ENCODE data around the gene ALDH3A1. TPM values are rescaled to one million over a fixed set of nuclear protein-coding genes. Genes with fewer than 3 reads are reported as not detected.
"Not testable (repeated sequence)": the region's sequence is repeated elsewhere in the genome, so short reads cannot be mapped to it uniquely, and the experiment has no call there.

ALDH3A1 gene
- total RNA-seq, 2 donors from 2014 or later = 0.21 to 0.32 TPM

GRCh38 chr17:19763991-19764390 is 15.9 kb upstream of the ALDH3A1 start:
- ATAC-seq, DNase-seq: not testable (repeated sequence)
- intact Hi-C loops (cut with DNase I) = loop anchor here (5.0 to 10.0 kb wide), 4 partner anchors 119 to 402 kb away; partner anchors contain the start of genes B9D1 (in 2 of the 2) and ALDH3A2 (in 1 of the 2)

- ATAC-seq (no peak), DNase-seq (no peak)
- intact Hi-C loops (cut with DNase I) = loop anchor here (5.0 to 10.0 kb wide), 4 partner anchors 119 to 401 kb away; partner anchors contain the start of genes B9D1 (in 2 of the 2) and ALDH3A2 (in 1 of the 2)
These were observed 15.3 kb upstream of the ALDH3A1 start for GRCh38 chr17:19763416-19763815.

GRCh38 chr17:19762515-19762961 is 14.4 kb upstream of the ALDH3A1 start:
- DNase-seq = peak; percentile 84
- intact Hi-C loops (cut with DNase I) = loop anchor here (5.0 to 10.0 kb wide), 4 partner anchors 118 to 400 kb away; partner anchors contain the start of genes B9D1 (in 2 of the 2) and ALDH3A2 (in 1 of the 2)
- peak; percentile 61 to 77 for ATAC-seq

DNA sequence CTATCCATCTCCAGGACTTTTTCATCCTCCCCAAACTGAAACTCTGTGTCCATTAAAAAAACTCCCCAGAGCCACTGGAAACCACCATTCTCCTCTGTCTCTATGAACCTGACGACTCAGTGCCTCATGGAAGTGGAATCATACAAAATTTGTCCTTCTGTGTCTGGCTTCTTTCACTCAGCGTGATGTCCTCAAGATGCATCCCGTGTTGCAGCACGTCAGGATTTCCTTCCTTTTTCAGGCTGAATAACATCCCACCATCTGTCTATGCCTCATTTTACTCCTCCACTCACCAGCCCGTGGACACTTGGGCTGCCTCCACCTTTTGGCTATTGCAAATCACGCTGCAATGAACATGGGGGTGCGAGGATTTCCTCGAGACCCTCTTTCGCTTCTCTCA is 12.6 kb upstream of the ALDH3A1 start:
- DNase-seq = no peak
- intact Hi-C loops (cut with DNase I) = loop anchor here (5.0 to 10.0 kb wide), 4 partner anchors 116 to 398 kb away; partner anchors contain the start of genes B9D1 (in 2 of the 2) and ALDH3A2 (in 1 of the 2)
- no peak for ATAC-seq

DNA sequence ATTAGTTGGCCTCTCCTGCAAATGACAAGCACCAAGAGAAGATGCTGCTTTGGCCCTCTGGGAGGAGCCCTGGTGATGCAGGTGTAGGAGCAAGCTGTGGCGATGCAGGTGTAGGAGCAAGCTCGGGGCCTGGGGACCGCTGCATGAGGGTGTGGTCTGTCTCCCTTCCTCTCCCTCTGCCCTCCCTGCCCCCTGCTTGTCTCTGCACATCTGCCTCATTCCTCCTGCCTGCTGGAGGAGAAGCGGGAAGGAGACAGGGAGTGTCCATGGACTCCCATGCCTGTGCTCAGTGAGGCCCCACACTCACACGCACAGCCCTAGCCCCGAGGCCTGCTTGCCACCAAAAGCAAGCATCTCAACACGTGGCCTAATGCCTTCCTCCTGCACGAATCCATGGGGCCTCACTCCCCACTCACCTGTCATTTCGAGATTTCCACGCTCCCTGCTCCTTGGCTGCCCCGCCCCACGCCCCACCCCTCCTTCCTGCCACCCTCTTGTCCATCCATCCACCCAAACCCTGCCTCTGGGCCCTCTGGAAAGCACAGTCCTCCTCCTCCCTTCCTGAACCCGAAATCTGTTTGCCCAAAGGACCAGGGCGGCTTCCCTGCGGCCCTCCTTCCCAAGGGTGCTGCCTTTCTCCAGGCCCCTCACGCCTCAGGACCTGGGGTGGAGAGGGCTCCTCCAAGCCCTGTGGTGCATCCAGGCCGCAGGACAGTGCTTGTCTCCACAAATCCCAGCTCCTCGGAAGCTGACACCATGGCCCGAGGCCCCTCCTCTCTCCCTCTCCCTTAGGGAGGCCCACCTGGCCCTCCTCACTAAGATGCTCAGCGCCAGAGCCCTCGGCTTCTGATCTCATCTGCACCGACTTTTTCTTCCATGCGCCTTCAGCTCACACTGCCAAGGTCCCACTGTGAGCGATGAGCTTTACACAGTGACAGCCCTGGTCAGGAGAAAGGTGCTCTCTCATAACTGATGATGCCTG is 11.8 kb upstream of the ALDH3A1 start:
- ATAC-seq (no peak), DNase-seq (no peak)
- intact Hi-C loops (cut with DNase I) = loop anchor here (5.0 to 10.0 kb wide), 4 partner anchors 115 to 398 kb away; partner anchors contain the start of genes B9D1 (in 2 of the 2) and ALDH3A2 (in 1 of the 2)

- ATAC-seq (no peak), DNase-seq (no peak)
- intact Hi-C loops (cut with DNase I) = no loop called here
These were observed 9.6 kb upstream of the ALDH3A1 start for GRCh38 chr17:19757536-19758180.

DNA sequence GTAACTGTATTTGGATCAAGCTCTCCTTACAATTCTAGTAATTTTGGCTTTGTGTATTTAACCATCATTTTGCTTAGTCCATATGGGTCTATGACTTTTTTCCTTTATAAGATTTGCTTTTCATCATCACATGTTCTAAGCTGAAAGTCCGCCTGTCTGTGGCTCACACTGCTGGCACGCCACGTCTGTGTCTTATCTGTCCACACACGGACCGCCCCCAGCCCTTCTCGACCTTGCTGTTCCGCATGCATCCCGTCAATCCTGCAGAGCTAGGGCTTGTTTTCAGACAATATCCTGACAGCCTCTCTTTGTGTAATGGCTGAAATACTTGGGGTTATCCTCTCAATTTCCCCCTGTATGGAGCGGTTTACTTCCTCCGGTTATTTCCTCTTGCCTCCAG is 8.4 kb upstream of the ALDH3A1 start:
- intact Hi-C loops (cut with DNase I) = no loop called here
- peak; percentile 47 for DNase-seq
- ATAC-seq = peak in 1 of 2 donors; percentile 47

- intact Hi-C loops (cut with DNase I) = no loop called here
- DNase-seq = no peak
- no peak for ATAC-seq
These were observed 7.9 kb upstream of the ALDH3A1 start for GRCh38 chr17:19755821-19756510.

- intact Hi-C loops (cut with DNase I) = no loop called here
- no peak for ATAC-seq
These were observed 7.3 kb upstream of the ALDH3A1 start for GRCh38 chr17:19755392-19755791.

DNA sequence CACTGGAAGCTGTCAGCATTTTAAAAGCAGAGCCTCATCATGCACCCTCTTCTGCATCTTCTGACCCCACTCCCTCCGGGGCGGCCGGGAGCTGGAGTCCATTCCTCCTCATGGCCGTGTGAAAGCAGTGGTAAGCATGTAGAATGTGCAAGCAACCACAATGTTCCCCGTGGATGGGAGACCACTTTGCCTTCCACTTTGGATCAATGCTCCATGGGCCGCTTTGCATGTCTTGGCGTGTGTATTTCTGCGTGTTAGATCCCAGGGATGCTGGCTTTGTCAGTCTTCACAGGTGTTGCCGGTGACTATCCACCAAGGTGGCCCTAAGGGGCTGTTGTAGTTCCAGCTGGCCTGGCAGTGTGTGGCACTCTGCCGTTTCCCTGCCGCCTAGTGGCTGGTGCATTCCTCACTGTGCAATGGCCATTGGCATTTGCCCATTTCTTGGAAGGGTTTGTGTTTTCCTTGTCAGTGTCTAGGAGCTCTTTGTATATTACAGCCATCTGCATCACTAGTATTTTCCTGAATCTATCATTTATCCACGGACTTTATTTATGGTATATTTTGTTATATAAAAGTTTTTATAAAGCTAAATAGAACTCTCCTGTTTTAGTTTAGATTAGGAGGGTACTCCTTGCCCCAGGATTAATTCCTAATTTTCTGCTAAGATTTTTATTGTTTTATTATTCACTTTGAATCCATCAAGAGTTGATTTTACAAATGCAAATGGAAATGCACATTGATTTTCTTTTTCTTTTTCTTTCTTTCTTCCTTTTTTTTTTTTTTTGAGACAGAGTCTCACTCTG is 5.8 kb upstream of the ALDH3A1 start:
- peak; percentile 30 to 46 for ATAC-seq
- DNase-seq = no peak
- intact Hi-C loops (cut with DNase I) = no loop called here

More at GRCh38 chr17:19755392-19755791, 7.3 kb upstream of the ALDH3A1 start:
- DNase-seq = no peak

DNA sequence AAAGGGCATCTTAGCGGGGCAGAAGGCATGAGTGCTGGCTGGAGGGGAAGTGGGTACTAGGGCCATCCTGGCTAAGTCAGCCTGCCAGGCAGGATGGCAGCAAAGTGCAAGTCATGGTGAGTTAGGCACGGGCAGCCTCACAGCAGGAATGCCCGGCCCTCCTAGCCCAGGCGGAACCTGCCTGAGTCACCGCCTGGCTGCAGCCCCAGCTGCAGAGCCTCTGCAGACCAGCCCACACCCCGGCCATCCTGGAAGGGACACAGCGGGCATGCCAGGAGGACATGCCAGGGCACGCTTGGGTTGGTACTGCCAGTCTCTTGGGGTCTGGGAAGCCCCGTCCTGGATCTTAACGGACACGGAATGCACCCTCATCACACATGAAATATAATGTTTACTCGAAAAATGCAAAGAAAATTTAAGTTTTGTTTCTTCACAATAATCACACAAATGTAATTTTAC is 5.0 kb upstream of the ALDH3A1 start:
- ATAC-seq (peak; percentile 88 to 93), DNase-seq (peak; percentile 55)
- intact Hi-C loops (cut with DNase I) = no loop called here

DNA sequence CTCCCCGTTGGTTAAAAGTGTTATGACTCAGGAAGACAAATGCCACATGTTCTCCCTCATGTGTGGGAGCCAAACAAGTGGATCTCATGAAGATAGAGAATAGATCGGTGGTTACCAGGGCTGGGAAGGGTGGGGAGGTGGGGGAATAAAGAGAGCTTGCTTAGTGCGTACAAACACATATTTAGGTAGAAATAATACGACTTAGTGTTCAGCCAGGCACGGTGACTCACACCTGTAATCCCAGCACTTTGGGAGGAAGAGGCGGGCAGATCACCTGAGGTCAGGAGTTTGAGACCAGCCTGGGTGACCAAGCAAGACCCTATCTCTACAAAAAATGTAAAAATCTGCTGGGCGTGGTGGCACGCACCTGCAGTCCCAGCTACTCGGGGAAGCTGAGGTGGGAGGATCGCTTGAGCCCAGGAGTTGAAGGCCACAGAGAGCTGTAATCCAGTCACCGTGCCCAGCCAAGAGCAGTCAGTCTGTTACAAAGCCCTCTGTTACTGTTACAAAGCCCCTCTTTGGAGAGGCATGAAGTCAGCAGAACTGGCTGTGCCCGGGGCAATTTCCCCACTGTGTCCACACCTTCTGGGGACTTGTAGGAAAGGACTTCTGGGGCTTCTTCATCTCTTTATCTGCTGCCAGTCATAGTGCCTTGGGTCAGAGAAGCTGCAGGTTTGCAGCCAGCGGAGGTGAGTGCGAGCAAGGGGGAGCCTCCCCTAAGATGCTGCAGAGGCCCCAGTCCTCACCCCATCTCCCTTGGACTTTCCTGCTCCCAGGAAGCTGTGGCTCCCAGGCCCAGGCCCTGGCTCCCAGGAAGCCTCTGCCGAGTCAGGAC is 4.3 kb upstream of the ALDH3A1 start:
- intact Hi-C loops (cut with DNase I) = no loop called here
- no peak for ATAC-seq
- no peak for DNase-seq

GRCh38 chr17:19750835-19751234 is 2.7 kb upstream of the ALDH3A1 start:
- ATAC-seq = no peak
- no peak for DNase-seq
- intact Hi-C loops (cut with DNase I) = no loop called here

DNA sequence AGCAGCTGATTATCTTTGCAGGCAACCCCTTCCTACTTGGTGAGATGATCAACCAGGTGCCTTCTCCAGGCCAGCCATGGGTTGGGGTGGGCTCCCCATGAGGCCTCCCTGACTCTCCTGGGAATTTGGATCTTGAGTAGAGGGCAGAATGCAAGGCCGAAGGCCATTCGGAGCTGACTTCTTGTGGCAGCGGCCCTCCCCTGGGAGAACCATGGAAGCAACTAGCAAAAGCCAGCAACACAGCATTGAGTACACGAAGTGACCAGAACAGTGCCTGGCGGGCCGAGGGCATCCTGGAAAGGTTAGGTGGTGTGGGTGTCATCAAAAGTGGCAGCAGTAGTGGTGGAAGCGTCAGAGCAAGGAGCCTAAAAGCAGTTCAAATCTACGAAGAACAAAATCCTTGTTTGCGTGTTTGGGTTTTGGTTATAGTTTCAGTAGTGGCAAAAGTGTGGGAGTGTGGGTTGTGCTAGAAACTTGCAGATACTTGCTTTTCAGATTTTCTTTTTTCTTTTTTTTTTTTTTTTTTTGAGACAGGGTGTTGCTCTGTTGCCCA is 2.0 kb upstream of the ALDH3A1 start:
- intact Hi-C loops (cut with DNase I) = no loop called here
- DNase-seq = no peak
- ATAC-seq = no peak

DNA sequence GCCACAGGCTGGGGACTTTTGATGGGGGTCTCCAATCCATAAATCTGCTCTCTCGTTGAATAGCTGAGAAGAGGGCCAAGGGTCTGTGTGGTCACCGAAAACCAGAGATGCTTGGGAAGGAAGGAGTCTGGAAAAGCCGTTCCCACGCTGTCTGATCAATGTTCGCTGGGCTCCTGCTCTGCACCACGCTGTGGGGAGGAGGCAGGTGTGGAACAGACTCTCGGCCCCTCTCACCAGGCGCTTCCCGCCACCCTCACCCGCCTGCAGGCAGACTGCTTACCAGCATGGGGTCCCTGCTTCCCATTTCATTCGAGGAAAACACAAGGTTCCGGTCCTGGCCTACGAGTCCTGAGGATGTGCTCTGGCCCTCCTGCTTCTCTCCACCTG is 702 bp upstream of the ALDH3A1 start:
- ATAC-seq = no peak
- intact Hi-C loops (cut with DNase I) = no loop called here
- DNase-seq = no peak

- intact Hi-C loops (cut with DNase I) = no loop called here
- ATAC-seq (no peak), DNase-seq (no peak)
These were observed 859 bp downstream of the ALDH3A1 start for GRCh38 chr17:19747159-19747719.

DNA sequence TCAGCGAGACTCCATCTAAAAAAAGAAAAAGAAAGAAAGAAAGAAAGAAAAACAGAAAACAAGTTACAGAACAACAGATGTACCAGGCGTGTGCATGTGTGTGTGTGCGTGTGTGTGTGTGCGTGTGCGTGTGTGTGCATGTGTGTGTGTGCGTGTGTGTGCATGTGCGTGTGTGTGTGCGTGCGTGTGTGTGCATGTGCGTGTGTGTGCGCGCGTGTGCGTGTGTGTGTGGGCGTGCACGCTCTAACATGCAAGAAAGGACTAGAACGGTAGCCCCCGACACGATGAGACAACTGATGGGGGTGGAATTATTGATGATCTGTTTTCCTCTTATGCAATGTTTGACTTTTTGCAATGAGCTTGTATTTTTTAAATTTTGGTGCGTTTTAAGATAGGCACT is 1.6 kb downstream of the ALDH3A1 start:
- DNase-seq (no peak), ATAC-seq (no peak)
- intact Hi-C loops (cut with DNase I) = no loop called here
